GM18873 (cell line): ENCODE measurements around the gene CENPQ.

ENCODE experiments used
- ATAC-seq: cut with Tn5 transposase; IDR thresholded peaks from one replicate; pipeline ENCODE4 v1.9.1; 2021; ENCODE audit warnings: mild to moderate bottlenecking, moderate library complexity, moderate number of reproducible peaks; ENCODE audit not compliant: unreplicated experiment, low FRiP score

Gene CENPQ

GRCh38 chr6:49535795-49536194, 72.6 kb downstream of the CENPQ start:
- ATAC-seq, result no peak

- no peak for ATAC-seq
Observed at GRCh38 chr6:49539102-49539501, 75.9 kb downstream of the CENPQ start.

- ATAC-seq, result no peak
Observed at GRCh38 chr6:49540614-49541013, 77.4 kb downstream of the CENPQ start.

- ATAC-seq, result no peak
Observed at GRCh38 chr6:49541210-49541724, 78.1 kb downstream of the CENPQ start.

- ATAC-seq, result no peak
Observed at GRCh38 chr6:49541936-49542335, 78.8 kb downstream of the CENPQ start.
